Stimulated activated naive CD8-positive, alpha-beta T cell treated with anti-CD3 and anti-CD28 coated beads, Interleukin-15, amount 100 ng/mL, for 72 hours (primary cell): ENCODE results near the gene RPTOR.

Source experiments
- ATAC-seq: fragments of 150-1000 bp; cut with Tn5 transposase; 2 replicates; pipeline ENCODE4 v1.10.0; 2021; ENCODE audit warnings: mild to moderate bottlenecking, moderate library complexity
- DNase-seq, 2 donors: peaks; one replicate each; pipeline ENCODE4 v3.0.0; 2021 to 2022
- H3K27ac Mint-ChIP-seq, 2 donors: one replicate each; pipeline ENCODE4 v1.8.0; 2022; ENCODE audit warnings: mild to moderate bottlenecking in 2 of 2, mixed read lengths in 2 of 2, moderate library complexity in 2 of 2
- H3K27me3 Mint-ChIP-seq: one replicate; pipeline ENCODE4 v1.8.0; 2022; ENCODE audit warnings: mixed read lengths
- H3K4me1 Mint-ChIP-seq: one replicate; pipeline ENCODE4 v1.8.0; 2022; ENCODE audit warnings: mild to moderate bottlenecking, mixed read lengths
- H3K4me3 Mint-ChIP-seq, 2 donors: one replicate each; pipeline ENCODE4 v1.8.0; 2022; ENCODE audit warnings: mild to moderate bottlenecking in 2 of 2, mixed read lengths in 2 of 2, moderate library complexity in 1 of 2
- H3K9me3 Mint-ChIP-seq, 2 donors: one replicate each; pipeline ENCODE4 v1.8.0; 2022; ENCODE audit warnings: mixed read lengths in 2 of 2

RPTOR gene

DNA sequence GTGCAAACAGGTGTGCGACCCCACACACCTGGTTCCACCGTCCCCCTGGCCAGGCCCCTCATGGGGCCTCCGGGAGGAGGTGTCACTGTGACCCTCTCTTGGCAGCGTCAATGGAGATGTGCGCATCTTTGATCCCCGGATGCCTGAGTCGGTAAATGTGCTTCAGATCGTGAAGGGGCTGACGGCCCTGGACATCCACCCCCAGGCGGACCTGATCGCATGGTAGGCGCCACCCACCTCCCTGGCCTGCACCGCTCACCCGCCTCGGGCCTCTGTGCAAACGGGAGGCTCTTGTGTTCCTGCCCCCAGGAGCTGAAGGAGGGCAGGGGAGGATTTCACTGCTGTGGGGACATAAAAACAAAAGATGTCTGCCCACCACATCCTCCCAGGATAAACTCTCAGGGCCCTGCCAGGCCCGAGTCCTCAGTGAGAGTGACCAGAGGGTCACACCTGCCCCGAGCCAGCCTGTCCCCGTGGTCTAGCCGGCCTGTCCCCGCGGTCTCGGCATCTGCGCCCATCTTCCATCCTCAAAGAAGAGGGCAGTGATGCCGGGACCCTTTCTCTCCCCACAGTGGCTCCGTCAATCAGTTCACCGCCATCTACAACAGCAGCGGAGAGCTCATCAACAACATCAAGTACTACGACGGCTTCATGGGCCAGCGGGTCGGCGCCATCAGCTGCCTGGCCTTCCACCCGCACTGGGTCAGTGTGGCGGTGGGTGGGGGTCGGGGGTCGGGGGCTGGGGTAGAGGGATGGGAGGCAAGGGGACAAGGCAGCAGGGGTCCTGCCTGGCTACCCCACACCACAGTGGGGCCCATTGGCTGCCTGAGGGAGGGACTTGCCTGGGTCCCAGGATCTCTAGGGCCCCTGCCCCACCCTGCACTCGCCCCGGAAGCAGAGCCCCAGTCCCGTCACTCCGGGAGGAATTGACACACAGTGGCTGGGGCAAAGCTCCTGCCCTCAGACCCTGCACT lies 418.0 kb downstream of the RPTOR start:
- Mint-ChIP-seq H3K9me3 (no peaks in the 10 kb centered on the region), H3K27me3 (no peaks in the 10 kb centered on the region), H3K27ac (no peak overlapping the region), H3K4me1 (no peaks in the 10 kb centered on the region), H3K4me3 (no peak overlapping the region)
- DNase-seq (no peak), ATAC-seq (peak; percentile 29)

DNA sequence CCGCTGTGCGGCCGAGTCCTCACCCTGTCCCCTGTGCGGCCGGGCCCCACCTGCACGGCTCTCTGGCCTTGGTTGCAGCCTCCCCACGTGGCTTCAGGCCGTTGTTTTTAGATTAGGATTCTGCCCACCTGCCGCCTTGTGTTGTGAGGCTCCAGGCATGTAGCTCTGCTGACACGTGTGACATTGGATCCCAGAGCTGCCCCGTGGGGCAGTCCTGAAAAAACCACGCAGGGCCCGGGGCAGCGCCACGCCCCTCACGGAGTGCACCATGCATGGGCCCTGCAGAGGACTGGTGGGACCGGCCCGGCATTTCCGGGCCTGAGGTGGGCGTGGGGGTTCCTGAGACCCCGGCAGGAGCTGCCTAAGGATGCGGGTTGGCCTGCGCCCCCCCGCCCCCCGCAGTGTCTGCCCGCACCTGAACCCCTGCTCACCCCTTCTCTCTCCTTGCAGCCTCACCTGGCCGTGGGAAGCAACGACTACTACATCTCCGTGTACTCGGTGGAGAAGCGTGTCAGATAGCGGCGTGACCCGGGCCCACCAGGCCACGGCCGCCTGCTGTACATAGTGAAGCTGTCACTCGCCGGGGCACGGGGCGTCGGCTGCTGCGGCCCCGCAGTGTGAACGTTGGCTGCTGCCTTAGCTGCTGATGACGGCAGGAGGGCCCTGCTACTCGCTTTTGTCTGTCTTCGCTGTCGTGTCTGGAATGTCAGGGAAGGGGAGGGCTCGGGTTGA lies 419.3 kb downstream of the RPTOR start:
- Mint-ChIP-seq H3K9me3 (no peaks in the 10 kb centered on the region), H3K27me3 (no peaks in the 10 kb centered on the region), H3K27ac (no peak overlapping the region), H3K4me1 (peaks cover 8% of the 10 kb centered on the region), H3K4me3 (no peak overlapping the region)
- no peak for DNase-seq
- ATAC-seq = peak; percentile 41

DNA sequence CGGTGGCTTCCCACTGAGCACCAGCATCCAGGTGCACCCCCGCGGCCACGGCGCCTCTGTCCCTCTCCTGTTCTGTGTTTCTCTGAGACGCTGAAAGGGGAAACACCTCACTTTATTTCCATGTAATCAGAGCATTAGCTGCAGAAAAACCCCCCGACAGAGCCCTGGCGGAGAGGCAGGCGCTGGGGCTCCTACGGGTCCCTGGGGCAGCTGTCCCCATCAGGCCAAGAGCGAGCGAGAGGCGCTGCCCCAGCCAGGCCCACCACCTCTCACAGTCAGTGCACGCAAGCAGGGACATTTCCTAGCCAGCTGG lies 419.9 kb downstream of the RPTOR start:
- ATAC-seq (no peak), DNase-seq (no peak)
- no peak overlapping the region for H3K4me3 Mint-ChIP-seq
- no peak overlapping the region for H3K27ac Mint-ChIP-seq
- H3K4me1 Mint-ChIP-seq = peaks cover 13% of the 10 kb centered on the region
- no peaks in the 10 kb centered on the region for H3K27me3 Mint-ChIP-seq
- no peaks in the 10 kb centered on the region for H3K9me3 Mint-ChIP-seq

DNA sequence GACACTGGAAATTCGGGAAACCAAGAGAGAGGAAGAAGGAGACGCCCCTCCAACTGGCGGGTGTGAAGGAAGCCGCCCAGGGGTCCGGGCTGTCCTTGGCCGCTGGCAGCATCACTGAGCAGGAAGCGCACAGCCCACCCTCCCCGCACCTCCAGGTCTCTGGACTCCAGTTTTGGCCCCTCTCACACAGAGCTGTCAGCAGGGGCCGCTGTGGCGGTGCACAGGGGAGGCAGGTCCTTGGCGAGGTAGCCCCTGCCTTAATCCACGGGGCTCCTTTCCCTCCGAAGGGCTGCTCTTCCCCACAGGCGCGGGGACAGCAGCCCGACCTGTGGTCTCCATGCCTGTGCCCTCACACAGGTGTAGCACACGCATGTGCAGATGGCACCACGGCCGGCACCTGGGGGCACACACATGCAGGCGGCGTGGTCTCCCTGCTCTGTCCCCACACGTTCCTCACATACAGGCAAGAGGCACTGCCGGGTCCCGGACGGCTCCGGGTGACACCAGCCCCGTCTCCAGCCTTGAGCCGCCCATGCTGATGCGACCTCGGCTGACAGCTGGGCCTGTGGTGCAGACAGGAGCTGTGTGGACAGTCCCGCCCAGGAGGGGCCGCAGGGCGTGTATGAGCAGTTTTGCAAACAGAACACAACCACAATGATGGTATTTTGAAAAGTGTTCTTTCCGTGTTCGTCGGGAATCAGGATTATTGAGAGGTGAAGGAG lies 420.4 kb downstream of the RPTOR start:
- Mint-ChIP-seq H3K9me3 (no peaks in the 10 kb centered on the region), H3K4me1 (peaks cover 18% of the 10 kb centered on the region), H3K4me3 (no peak overlapping the region), H3K27ac (peak overlapping the region in 1 of 2 donors; percentile 37), H3K27me3 (no peaks in the 10 kb centered on the region)
- DNase-seq (no peak), ATAC-seq (no peak)

DNA sequence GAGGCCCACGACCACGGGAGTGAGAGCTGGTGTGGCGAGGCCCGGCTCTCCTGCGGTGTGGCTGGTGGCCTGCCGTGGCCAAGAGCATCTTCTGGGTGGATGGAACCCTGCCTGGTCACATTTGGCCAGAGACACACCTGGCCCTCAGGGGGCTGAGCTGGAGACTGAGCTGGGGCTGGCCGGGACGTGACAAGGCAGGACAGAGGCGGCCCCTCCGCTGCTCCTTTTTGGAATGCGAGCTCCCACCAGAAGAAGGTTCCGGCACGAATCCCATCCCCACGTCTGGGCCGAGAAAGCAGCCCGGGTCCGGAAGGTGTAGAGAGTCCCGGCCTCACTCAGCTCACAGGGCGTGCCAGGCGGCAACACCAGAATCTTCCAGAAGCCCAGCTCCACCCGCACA lies 421.0 kb downstream of the RPTOR start:
- H3K27me3 Mint-ChIP-seq = peaks cover 5% of the 10 kb centered on the region
- no peak for DNase-seq
- H3K4me1 Mint-ChIP-seq = peaks cover 24% of the 10 kb centered on the region
- no peak overlapping the region for H3K4me3 Mint-ChIP-seq
- peak overlapping the region in 1 of 2 donors; percentile 37 for H3K27ac Mint-ChIP-seq
- H3K9me3 Mint-ChIP-seq = no peaks in the 10 kb centered on the region
- no peak for ATAC-seq

DNA sequence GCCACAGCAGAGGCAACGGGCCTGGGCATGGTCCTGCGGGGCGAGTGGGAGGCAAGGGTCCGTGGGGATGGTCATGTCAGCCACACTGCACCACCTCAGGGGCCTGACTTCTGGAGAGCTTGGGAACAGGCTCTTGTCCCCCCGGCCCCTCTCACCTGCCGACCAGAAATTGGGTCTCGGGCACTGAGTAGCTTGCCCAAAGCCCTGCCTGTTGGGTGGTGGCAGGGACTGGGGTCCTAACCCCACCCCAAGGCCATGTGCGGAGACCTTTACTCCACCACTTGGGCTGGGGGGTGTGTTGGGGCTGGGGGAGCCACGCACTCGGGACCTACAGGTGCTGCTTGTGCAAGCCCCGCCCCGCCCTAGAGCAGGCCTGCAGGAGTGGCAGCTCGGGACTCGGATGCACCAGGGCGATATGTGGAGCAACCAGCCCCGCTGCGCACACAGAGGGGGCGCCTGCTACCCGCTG lies 422.8 kb downstream of the RPTOR start:
- Mint-ChIP-seq H3K4me3 (no peak overlapping the region), H3K9me3 (no peaks in the 10 kb centered on the region), H3K27me3 (peaks cover 7% of the 10 kb centered on the region), H3K4me1 (peaks cover 27% of the 10 kb centered on the region), H3K27ac (peak overlapping the region in 1 of 2 donors; percentile 48)
- no peak for DNase-seq
- no peak for ATAC-seq

DNA sequence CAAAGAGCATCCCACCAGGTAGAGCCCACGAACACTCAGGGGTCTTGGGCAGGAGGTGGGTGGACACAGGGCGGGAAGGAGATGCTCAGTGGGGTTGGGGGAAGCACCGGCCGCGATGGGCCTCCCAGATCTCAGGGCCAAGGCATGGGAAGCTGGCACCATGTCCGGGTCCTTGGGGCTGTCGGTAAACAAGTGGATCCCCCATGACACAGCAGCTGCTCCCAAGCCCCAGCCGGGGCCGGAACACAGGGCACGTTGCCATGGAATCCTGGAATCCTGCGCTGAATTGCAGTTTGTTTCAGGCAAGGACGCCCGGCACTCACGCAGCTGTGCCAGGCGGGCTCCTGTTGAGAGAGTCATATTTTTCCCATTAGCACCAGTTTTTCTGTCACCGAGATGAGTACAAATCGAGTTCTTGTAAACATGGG lies 424.0 kb downstream of the RPTOR start:
- no peak overlapping the region for H3K4me3 Mint-ChIP-seq
- H3K9me3 Mint-ChIP-seq = no peaks in the 10 kb centered on the region
- peaks cover 27% of the 10 kb centered on the region for H3K4me1 Mint-ChIP-seq
- DNase-seq (no peak), ATAC-seq (no peak)
- peaks cover 7% of the 10 kb centered on the region for H3K27me3 Mint-ChIP-seq
- peak overlapping the region in 1 of 2 donors; percentile 76 for H3K27ac Mint-ChIP-seq

DNA sequence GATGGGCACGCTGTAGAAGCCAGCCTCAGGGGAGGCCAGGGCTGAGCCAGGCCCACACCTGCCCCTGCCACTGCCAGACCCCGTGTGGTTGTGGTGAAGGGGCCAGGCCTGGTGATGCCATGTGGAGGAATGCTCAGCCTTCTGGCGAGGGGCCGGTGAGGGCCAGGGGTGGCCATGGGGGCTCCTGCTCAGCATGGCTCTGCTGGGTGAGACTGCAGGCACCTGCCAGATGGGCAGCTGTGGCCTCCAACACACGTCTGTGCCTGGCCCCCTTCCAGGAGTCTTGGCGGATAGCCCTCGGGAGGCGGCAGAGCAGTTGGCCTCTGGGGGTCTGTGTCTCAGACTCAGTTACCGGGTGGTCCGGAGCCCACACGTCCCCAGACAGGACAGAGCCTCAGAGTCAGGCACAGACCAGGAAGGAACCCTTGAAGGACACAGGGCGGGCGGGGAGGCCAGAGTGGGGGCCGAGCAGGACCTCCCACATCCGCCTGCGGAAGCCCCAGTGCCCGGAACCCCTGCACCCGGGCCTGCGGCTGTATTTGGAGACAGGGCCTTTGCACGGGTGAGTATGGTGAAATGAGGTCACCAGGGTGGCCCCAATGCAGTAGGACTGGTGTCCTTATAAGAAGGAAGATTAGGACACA lies 424.5 kb downstream of the RPTOR start:
- DNase-seq (no peak), ATAC-seq (peak; percentile 21)
- Mint-ChIP-seq H3K27ac (peak overlapping the region in 1 of 2 donors; percentile 82), H3K4me1 (peaks cover 27% of the 10 kb centered on the region), H3K27me3 (peaks cover 11% of the 10 kb centered on the region), H3K9me3 (no peaks in the 10 kb centered on the region), H3K4me3 (peak overlapping the region in 1 of 2 donors; percentile 35)

DNA sequence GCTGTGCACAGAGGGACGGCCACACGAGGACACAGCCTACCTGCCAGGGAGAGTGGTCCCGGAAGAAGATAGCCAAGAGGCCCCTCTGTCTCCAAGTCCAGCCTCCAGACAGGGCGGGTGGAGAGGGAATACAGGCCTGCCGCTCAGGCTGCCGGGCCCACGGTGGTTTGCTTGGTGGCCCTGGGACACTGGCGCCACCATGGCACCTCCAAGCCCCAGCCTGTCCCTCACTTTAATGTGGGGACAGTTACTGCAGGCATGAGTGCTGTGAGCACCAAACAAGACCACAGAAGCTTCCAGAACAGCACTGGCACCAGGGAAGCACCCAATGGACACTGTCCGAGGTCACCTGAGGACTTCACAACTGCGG lies 425.0 kb downstream of the RPTOR start:
- H3K4me1 Mint-ChIP-seq = peaks cover 27% of the 10 kb centered on the region
- ATAC-seq (no peak), DNase-seq (no peak)
- H3K9me3 Mint-ChIP-seq = no peaks in the 10 kb centered on the region
- H3K4me3 Mint-ChIP-seq = peak overlapping the region in 1 of 2 donors; percentile 35
- peaks cover 16% of the 10 kb centered on the region for H3K27me3 Mint-ChIP-seq
- H3K27ac Mint-ChIP-seq = peak overlapping the region in 1 of 2 donors; percentile 82

DNA sequence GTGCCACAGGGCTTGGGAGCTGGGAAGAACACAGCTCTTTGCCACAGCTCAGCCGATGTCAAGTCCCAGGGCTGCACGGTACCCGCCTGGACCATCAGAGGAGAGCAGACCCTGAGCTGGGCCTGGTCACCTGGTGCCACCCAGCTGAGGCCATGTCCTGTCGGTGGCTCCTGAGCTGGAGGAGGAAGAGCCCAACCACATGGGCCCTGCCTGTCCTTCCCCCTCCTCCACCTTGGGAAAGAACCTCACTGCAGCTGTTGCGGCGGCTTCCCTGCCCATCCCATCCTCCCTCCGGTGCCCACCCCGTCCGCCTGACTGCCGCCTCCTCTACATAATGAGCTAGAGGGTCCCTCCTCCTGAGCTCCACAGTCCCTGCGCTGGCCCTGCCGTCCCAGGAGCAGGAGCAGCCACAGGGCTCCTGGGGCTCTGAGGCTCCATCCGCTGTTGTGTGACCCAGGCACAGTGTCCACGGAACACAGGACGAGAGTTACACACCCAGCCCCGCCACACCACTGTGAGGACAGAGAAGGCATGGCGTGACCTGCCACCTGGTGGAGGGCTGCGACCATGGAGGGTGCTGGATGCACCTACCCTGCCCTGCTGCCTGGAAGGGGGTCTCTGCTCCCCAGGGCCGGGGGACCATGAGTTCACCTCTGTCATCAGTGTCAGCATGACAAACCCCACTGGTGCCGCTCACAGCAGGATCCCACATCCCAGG lies 425.6 kb downstream of the RPTOR start:
- ATAC-seq = peak; percentile 81
- H3K27me3 Mint-ChIP-seq = peaks cover 22% of the 10 kb centered on the region
- peak overlapping the region in 1 of 2 donors; percentile 71 for H3K4me3 Mint-ChIP-seq
- H3K27ac Mint-ChIP-seq = peak overlapping the region; percentile 17 to 92
- H3K4me1 Mint-ChIP-seq = peaks cover 27% of the 10 kb centered on the region
- peak; percentile 57 to 59 for DNase-seq
- H3K9me3 Mint-ChIP-seq = no peaks in the 10 kb centered on the region

DNA sequence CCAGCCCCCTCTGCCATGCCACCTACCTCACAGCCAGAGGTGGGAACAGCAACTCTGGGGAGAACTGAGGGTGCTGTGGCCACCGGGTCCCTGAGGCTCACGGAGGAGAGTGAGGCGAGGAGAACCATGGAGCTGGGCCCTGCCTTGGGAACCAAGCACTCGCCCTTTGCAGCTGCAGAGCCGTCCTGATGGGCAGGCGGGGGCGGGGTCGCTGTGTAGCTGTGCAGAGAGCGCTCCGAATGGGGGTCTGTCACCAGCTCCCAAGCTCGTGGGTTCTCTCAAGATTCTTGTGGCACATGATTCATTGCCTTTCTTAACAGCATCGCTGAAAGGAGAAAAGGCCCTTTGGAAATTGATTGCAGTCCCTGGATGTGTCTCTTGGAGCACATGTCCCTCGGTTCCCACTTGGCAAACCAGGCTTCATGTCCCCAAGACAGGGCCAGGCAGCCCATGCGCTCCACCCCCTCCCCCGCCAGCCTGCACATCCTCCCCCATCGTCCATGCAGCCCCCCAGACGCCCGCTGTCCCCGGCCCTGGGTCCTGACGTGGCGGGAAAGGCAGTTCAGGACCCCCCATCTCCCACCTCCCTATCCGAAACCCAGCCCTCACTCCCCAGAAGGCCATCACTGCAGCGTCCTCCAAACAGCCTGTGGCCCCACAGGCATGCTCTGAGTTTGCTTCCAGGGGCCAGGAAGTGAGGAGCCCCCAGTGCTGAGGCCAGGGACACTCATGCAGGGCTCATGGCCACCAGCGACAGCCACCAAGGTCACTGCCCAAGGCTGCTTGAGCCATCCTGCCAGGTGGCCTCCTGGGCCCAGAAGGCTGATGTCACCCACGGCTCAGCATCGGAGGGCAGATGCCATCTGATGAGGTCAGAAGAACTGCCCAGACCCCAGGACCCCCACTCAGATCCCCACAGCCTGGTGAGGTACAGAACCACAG lies 426.4 kb downstream of the RPTOR start:
- Mint-ChIP-seq H3K9me3 (no peaks in the 10 kb centered on the region), H3K27me3 (peaks cover 22% of the 10 kb centered on the region), H3K4me3 (peak overlapping the region in 1 of 2 donors; percentile 71), H3K4me1 (peaks cover 27% of the 10 kb centered on the region), H3K27ac (peak overlapping the region in 1 of 2 donors; percentile 92)
- peak; percentile 6 for ATAC-seq
- no peak for DNase-seq

DNA sequence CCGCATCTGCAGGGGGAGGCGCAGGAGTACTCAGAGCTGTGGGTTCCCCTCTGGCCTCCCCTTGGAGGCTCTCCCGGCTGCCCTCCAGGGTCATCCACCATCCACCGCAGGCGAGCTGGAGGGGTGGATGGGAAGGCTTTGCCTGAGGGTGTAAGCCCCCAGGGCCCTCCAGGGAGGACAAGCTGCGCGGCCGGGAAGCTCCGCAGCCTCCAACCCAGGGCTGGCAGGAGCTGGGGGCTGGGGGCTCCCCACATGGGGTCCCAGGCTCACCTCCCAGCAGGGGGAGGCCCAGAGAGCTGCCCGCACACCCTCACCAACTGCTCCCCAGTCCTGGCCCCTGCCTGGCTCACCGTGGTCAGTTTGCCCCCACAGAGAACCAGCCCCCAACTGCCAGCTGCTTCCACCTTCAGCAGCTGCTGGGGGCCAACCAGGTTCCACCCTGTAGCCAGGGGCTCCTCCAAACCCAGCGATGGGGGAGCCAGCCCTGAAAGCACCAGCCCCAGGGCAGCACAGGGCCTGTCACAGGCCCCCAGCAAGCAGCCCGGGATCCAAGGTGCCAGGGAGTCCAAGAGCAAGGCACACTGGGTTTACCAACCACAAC lies 427.2 kb downstream of the RPTOR start:
- H3K27me3 Mint-ChIP-seq = peaks cover 22% of the 10 kb centered on the region
- no peak for DNase-seq
- H3K27ac Mint-ChIP-seq = peak overlapping the region in 1 of 2 donors; percentile 92
- no peak overlapping the region for H3K4me3 Mint-ChIP-seq
- no peak for ATAC-seq
- peaks cover 27% of the 10 kb centered on the region for H3K4me1 Mint-ChIP-seq
- H3K9me3 Mint-ChIP-seq = no peaks in the 10 kb centered on the region

DNA sequence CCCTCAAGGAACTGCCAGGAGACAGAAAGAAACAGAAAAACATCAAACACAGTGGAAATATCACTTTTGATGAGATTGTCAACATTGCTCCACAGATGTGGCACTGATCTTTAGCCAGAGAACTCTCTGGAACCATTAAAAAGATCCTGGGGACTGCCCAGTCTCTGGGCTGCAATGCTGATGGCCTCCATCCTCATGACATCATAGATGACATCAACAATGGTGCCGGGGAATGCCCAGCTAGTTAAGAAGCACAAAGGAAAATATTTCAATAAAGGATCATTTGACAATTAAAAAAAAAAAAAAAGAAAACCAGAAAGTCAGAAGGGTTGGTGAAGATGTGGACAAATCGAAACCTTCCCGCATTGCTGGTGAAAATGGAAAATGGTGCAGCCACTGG lies 432.1 kb downstream of the RPTOR start:
- Mint-ChIP-seq H3K27me3 (peaks cover 30% of the 10 kb centered on the region), H3K9me3 (no peaks in the 10 kb centered on the region), H3K27ac (no peak overlapping the region), H3K4me3 (no peak overlapping the region), H3K4me1 (peaks cover 13% of the 10 kb centered on the region)
- ATAC-seq (no peak), DNase-seq (no peak)
